CD14-positive monocyte (primary cell): ENCODE results near the gene SPEN. TPM values are rescaled to one million over a fixed set of nuclear protein-coding genes. Genes with fewer than 3 reads are reported as not detected.
A peak's percentile ranks its signal among the peaks of the same experiment; 100 is the strongest.

Experiments
- DNase-seq, 3 donors: peaks; one replicate each; pipeline ENCODE4 v3.0.0-alpha.2; 2011 to 2022
- H2AFZ ChIP-seq: 2 replicates; pipeline ENCODE4 v1.6.0; 2012; ENCODE audit warnings: mild to moderate bottlenecking, low read depth, low read length, inconsistent platforms; ENCODE audit not compliant: insufficient read depth, poor library complexity, severe bottlenecking
- H3K27ac ChIP-seq, 2 donors: 1 replicate in 1 of 2; 2 replicates in 1 of 2; pipeline ENCODE4 v1.5.1; 2012 to 2013; ENCODE audit warnings: low read length in 2 of 2, control low read depth in 1 of 2, inconsistent platforms in 1 of 2, low read depth in 1 of 2, mild to moderate bottlenecking in 1 of 2
- H3K27me3 ChIP-seq, 2 donors: one replicate each; pipeline versions ENCODE4 v1.6.0 to v1.6.1; 2011 to 2013; ENCODE audit warnings: low read length in 2 of 2; ENCODE audit not compliant: control insufficient read depth in 2 of 2, insufficient read depth in 2 of 2
- H3K36me3 ChIP-seq, 2 donors: replicated peaks in 1 of 2; 1 replicate in 1 of 2; 2 replicates in 1 of 2; pipeline versions ENCODE4 v1.5.1 to v1.6.1; 2012 to 2013; ENCODE audit warnings: low read length in 2 of 2, control low read depth in 1 of 2, inconsistent platforms in 1 of 2, mild to moderate bottlenecking in 1 of 2; ENCODE audit not compliant: insufficient read depth in 2 of 2, control insufficient read depth in 1 of 2
- H3K4me1 ChIP-seq, 2 donors: 1 replicate in 1 of 2; 2 replicates in 1 of 2; pipeline versions ENCODE4 v1.5.1 to v1.6.1; 2012 to 2013; ENCODE audit warnings: low read length in 2 of 2, control low read depth in 1 of 2, inconsistent platforms in 1 of 2, mild to moderate bottlenecking in 1 of 2, moderate library complexity in 1 of 2; ENCODE audit not compliant: insufficient read depth in 2 of 2, control insufficient read depth in 1 of 2
- H3K4me2 ChIP-seq: replicated peaks from 2 replicates; pipeline ENCODE3; 2012; ENCODE audit warnings: low read length, moderate library complexity, mild to moderate bottlenecking; ENCODE audit not compliant: poor library complexity, severe bottlenecking; ENCODE audit errors: extremely low read depth
- H3K4me3 ChIP-seq, 3 experiments: fragments of 200-600 bp in 1 of 3; sonication (generic) in 1 of 3; replicated peaks in 1 of 3; 1 replicate in 2 of 3; 2 replicates in 1 of 3; pipeline ENCODE4 v1.5.1; 2011 to 2013; ENCODE audit warnings: low read length in 3 of 3, mild to moderate bottlenecking in 3 of 3, control low read depth in 2 of 3, low read depth in 2 of 3, inconsistent platforms in 1 of 3, moderate library complexity in 1 of 3
- H3K79me2 ChIP-seq: 2 replicates; pipeline ENCODE4 v1.6.0; 2012; ENCODE audit warnings: mild to moderate bottlenecking, control low read depth, inconsistent platforms, low read length, moderate library complexity; ENCODE audit not compliant: insufficient read depth
- H3K9ac ChIP-seq: 2 replicates; pipeline ENCODE4 v1.6.0; 2017; ENCODE audit warnings: low read length, mild to moderate bottlenecking; ENCODE audit not compliant: insufficient read depth, poor library complexity, severe bottlenecking
- H3K9me3 ChIP-seq, 2 donors: replicated peaks in 1 of 2; 1 replicate in 1 of 2; 2 replicates in 1 of 2; pipeline versions ENCODE4 v1.5.1 to v1.6.1; 2012 to 2013; ENCODE audit warnings: low read length in 2 of 2, control low read depth in 1 of 2; ENCODE audit not compliant: control insufficient read depth in 1 of 2, insufficient read depth in 1 of 2
- H4K20me1 ChIP-seq: 2 replicates; pipeline ENCODE4 v1.6.0; 2012; ENCODE audit warnings: mild to moderate bottlenecking, low read length, control low read depth, moderate library complexity; ENCODE audit not compliant: insufficient read depth
- H3K27ac Mint-ChIP-seq, 7 donors: one replicate each; pipeline ENCODE4 v1.8.0; 2020; ENCODE audit warnings: mild to moderate bottlenecking in 7 of 7, mixed read lengths in 7 of 7, moderate library complexity in 6 of 7, inconsistent platforms in 2 of 7
- H3K27me3 Mint-ChIP-seq, 3 donors: one replicate each; pipeline ENCODE4 v1.8.0; 2021 to 2022; ENCODE audit warnings: low read depth in 3 of 3, mild to moderate bottlenecking in 3 of 3, mixed read lengths in 3 of 3, moderate library complexity in 3 of 3, inconsistent platforms in 1 of 3
- H3K36me3 Mint-ChIP-seq, 2 donors: one replicate each; pipeline ENCODE4 v1.8.0; 2020; ENCODE audit warnings: mixed read lengths in 2 of 2, inconsistent platforms in 1 of 2, mild to moderate bottlenecking in 1 of 2
- H3K4me1 Mint-ChIP-seq: one replicate; pipeline ENCODE4 v1.8.0; 2020; ENCODE audit warnings: mild to moderate bottlenecking, mixed read lengths
- H3K4me3 Mint-ChIP-seq, 2 donors: one replicate each; pipeline ENCODE4 v1.8.0; 2020; ENCODE audit warnings: mild to moderate bottlenecking in 2 of 2, mixed read lengths in 2 of 2, moderate library complexity in 1 of 2
- H3K9me3 Mint-ChIP-seq, 7 donors: one replicate each; pipeline ENCODE4 v1.8.0; 2020 to 2022; ENCODE audit warnings: mixed read lengths in 7 of 7, mild to moderate bottlenecking in 6 of 7, moderate library complexity in 6 of 7, inconsistent platforms in 2 of 7
- WGBS: methylation state at CpG from one replicate; pipeline ENCODE4 v1.1.5; 2013; ENCODE audit warnings: missing lambda C conversion rate; ENCODE audit not compliant: insufficient coverage; 5-methylcytosine and 5-hydroxymethylcytosine counted together
- intact Hi-C, 2 donors: fragments of 100-400 bp; cut with micrococcal nuclease; formaldehyde crosslinking; loops; one replicate each; pipeline versions ENCODE4 v1.15.0 to v1.15.1; 2023
- polyA plus RNA-seq, 3 donors: library from polyadenylated mRNA; depleted of rRNA in 1 of 3; unstranded in 2 of 3; stranded (reverse) in 1 of 3; fragments of 300-500 nt in 2 of 3; fragments of >200 nt in 1 of 3; fragmentation: Illumina TruSeq in 2 of 3; gene quantifications; 1 replicate in 2 of 3; 2 replicates in 1 of 3; pipeline ENCODE4 v1.2.3, GENCODE V29; 2012 to 2021
- TF ChIP-seq, protein P1 (sequence below): fragments of 200-600 bp; IDR thresholded peaks from one replicate; pipeline ENCODE4 v1.8.0; 2022; ENCODE audit warnings: antibody characterized with exemption, mild to moderate bottlenecking

The SPEN gene
- polyA plus RNA-seq, 3 donors: 3.1 to 30.9 (median 6.1) TPM

DNA sequence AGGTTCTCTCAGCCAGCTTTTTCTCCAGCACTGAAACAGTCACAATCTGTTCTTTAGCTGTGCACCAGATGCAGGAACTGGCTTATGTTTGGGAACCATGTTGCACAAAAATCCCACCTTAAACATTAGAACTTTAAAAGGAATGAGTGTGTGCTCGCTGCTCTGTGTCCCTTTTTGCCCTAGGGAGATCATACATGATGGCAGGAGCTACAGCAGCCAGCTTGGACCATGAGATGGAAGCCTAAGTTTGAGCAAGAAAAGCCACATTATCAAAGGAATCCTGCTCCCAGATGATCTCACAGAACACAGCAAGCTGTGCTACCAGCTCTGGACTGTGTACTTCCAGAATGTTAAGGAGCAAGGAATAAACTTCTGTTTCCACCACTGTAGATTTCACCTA, 124.9 kb downstream of the SPEN start:
- Histone ChIP-seq H3K4me3 (no peak overlapping the region), H2AFZ (no peak overlapping the region), H4K20me1 (peaks cover 47% of the 10 kb centered on the region), H3K4me1 (peaks cover 9 to 11% of the 10 kb centered on the region in 2 donors), H3K27ac (no peak overlapping the region), H3K36me3 (peaks cover 33 to 53% of the 10 kb centered on the region in 2 donors), H3K27me3 (no peaks in the 10 kb centered on the region), H3K4me2 (no peak overlapping the region), H3K9ac (no peak overlapping the region), H3K79me2 (peaks cover 76% of the 10 kb centered on the region), H3K9me3 (peaks cover 0 to 4% of the 10 kb centered on the region in 2 donors)
- no peak for DNase-seq
- Mint-ChIP-seq H3K27me3 (no peaks in the 10 kb centered on the region), H3K4me1 (peaks cover 25% of the 10 kb centered on the region), H3K4me3 (no peak overlapping the region), H3K27ac (no peak overlapping the region), H3K9me3 (peaks cover 0 to 4% (median 1%) of the 10 kb centered on the region in 7 donors), H3K36me3 (peaks cover 39 to 55% of the 10 kb centered on the region in 2 donors)
- intact Hi-C loops: no loop called here
- TF ChIP-seq, protein P1, sequence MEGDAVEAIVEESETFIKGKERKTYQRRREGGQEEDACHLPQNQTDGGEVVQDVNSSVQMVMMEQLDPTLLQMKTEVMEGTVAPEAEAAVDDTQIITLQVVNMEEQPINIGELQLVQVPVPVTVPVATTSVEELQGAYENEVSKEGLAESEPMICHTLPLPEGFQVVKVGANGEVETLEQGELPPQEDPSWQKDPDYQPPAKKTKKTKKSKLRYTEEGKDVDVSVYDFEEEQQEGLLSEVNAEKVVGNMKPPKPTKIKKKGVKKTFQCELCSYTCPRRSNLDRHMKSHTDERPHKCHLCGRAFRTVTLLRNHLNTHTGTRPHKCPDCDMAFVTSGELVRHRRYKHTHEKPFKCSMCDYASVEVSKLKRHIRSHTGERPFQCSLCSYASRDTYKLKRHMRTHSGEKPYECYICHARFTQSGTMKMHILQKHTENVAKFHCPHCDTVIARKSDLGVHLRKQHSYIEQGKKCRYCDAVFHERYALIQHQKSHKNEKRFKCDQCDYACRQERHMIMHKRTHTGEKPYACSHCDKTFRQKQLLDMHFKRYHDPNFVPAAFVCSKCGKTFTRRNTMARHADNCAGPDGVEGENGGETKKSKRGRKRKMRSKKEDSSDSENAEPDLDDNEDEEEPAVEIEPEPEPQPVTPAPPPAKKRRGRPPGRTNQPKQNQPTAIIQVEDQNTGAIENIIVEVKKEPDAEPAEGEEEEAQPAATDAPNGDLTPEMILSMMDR: no peak
- 80% methylated on average over 1 of the region's 1 CpG for WGBS

DNA sequence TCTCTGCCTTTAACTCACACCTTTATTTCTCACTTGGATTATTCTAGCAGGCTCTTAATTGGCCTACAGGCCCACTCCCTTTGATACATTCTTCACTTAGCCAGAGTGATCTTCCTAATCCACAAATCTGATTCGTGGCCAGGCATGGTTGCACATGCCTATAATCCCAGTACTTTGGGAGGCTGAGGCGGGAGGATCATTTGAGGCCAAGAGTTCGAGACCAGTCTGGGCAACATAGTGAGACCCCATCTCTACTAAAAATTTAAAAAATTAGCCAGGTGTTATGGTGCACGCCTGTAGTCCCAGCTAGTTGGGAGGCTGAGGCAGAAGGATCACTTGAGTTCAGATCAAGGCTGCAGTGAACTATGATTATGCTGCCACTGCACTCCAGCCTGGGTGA, 126.3 kb downstream of the SPEN start:
- Mint-ChIP-seq H3K4me3 (no peak overlapping the region), H3K9me3 (peaks cover 0 to 6% (median 1%) of the 10 kb centered on the region in 7 donors), H3K27me3 (no peaks in the 10 kb centered on the region), H3K4me1 (peaks cover 20% of the 10 kb centered on the region), H3K36me3 (peaks cover 30 to 44% of the 10 kb centered on the region in 2 donors), H3K27ac (peak overlapping the region in 1 of 7 donors; percentile 0)
- Histone ChIP-seq H3K27me3 (no peaks in the 10 kb centered on the region), H3K9me3 (peaks cover 0 to 4% of the 10 kb centered on the region in 2 donors), H3K4me2 (no peak overlapping the region), H3K27ac (no peak overlapping the region), H3K79me2 (peaks cover 63% of the 10 kb centered on the region), H3K9ac (no peak overlapping the region), H2AFZ (no peak overlapping the region), H3K4me3 (no peak overlapping the region), H3K4me1 (peaks cover 9 to 11% of the 10 kb centered on the region in 2 donors), H3K36me3 (peaks cover 30 to 39% of the 10 kb centered on the region in 2 donors), H4K20me1 (peaks cover 36% of the 10 kb centered on the region)
- 100% methylated on average over 2 of the region's 4 CpGs for WGBS
- no peak for DNase-seq
- TF ChIP-seq, protein P1: no peak
- intact Hi-C loops: loop anchor here in 1 of 2 donors (2.0 kb wide), 1 partner anchor 25 kb away; no protein-coding TSS in a partner anchor
